Suprapubic skin (tissue), 4 donors: Measurements from ENCODE around the gene ASTN2.

Experiments
- CTCF ChIP-seq, 2 donors: fragments of 200-600 bp in 1 of 2; fragments of 450-650 bp in 1 of 2; sonication (generic) in 1 of 2; IDR thresholded peaks; one replicate each; pipeline ENCODE4 v1.5.1; 2016 to 2019; ENCODE audit warnings: antibody characterized with exemption in 2 of 2, mild to moderate bottlenecking in 1 of 2, moderate library complexity in 1 of 2
- EP300 ChIP-seq: sonication (generic); formaldehyde crosslinking; IDR thresholded peaks from one replicate; pipeline ENCODE4 v1.6.1; 2017; ENCODE audit warnings: antibody characterized with exemption
- POLR2A ChIP-seq, 2 donors: fragments of 450-650 bp; IDR thresholded peaks; one replicate each; pipeline ENCODE4 v1.6.1; 2017; ENCODE audit warnings: antibody characterized with exemption in 2 of 2, mild to moderate bottlenecking in 2 of 2, moderate library complexity in 2 of 2
- POLR2AphosphoS5 ChIP-seq, 3 donors: sonication (generic); formaldehyde crosslinking; IDR thresholded peaks; one replicate each; pipeline ENCODE4 v1.6.1; 2017; ENCODE audit warnings: antibody characterized with exemption in 3 of 3

- TF ChIP-seq CTCF (IDR thresholded peaks at IDR 0.05) (no peak), POLR2A (IDR thresholded peaks at IDR 0.05) (no peak), POLR2AphosphoS5 (IDR thresholded peaks at IDR 0.05) (no peak), EP300 (no peak)
Measured at GRCh38 chr9:116849721-116850120, 565.1 kb downstream of the ASTN2 start.
